Stimulated activated CD4-positive, alpha-beta T cell treated with anti-CD3 and anti-CD28 coated beads, Interleukin-4, amount 100 ng/mL, for 48 hours (primary cell): ENCODE measurements around the gene ADAM23.
"Not testable (repeated sequence)": the region's sequence is repeated elsewhere in the genome, so short reads cannot be mapped to it uniquely, and the experiment has no call there.

Experiments used
- DNase-seq, 2 donors: peaks; one replicate each; pipeline ENCODE4 v3.0.0-alpha.2; 2020; ENCODE audit warnings: low read depth in 2 of 2

The ADAM23 gene, protein sequence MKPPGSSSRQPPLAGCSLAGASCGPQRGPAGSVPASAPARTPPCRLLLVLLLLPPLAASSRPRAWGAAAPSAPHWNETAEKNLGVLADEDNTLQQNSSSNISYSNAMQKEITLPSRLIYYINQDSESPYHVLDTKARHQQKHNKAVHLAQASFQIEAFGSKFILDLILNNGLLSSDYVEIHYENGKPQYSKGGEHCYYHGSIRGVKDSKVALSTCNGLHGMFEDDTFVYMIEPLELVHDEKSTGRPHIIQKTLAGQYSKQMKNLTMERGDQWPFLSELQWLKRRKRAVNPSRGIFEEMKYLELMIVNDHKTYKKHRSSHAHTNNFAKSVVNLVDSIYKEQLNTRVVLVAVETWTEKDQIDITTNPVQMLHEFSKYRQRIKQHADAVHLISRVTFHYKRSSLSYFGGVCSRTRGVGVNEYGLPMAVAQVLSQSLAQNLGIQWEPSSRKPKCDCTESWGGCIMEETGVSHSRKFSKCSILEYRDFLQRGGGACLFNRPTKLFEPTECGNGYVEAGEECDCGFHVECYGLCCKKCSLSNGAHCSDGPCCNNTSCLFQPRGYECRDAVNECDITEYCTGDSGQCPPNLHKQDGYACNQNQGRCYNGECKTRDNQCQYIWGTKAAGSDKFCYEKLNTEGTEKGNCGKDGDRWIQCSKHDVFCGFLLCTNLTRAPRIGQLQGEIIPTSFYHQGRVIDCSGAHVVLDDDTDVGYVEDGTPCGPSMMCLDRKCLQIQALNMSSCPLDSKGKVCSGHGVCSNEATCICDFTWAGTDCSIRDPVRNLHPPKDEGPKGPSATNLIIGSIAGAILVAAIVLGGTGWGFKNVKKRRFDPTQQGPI

DNA sequence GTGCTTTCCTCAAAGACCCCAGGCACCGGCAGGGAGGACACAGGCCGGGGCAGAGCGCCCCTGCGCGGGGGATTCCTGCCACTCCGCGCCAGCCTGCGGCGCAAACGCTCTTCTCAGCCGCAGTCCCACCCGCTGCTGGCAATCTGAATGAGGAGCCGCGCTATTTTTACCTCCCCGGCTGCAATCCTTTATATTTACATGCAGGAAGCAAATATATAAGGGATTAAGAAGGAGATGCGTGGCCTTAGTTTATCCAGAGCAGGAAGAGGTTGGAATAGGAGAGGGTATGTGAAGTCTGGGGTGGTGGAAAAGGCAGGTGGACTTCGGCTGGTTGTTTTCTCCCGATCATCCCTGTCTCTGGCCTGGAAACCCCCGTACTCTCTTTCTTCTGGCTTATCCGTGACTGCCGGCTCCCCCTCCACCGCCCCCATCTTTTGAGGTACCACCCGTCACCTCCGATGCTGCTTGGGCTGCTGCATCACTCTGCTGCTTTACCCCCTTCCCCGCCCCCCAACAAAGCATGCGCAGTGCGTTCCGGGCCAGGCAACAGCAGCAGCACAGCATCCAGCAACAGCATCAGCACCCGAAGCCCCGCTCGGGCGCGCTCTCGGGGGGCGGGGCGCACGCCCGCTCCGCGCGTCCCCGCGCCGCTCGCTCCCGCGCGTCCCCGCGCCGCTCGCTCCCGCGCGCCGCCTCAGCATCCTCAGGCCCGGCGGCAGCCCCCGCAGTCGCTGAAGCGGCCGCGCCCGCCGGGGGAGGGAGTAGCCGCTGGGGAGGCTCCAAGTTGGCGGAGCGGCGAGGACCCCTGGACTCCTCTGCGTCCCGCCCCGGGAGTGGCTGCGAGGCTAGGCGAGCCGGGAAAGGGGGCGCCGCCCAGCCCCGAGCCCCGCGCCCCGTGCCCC is at the start of gene ADAM23:
Gene ADAM23, plus strand, starts transcription at position 700 of the 902 bp plus-strand sequence. CDS start 335 bp downstream, outside the sequence.
- DNase-seq: peak in 1 of 2 donors; percentile 35

DNA sequence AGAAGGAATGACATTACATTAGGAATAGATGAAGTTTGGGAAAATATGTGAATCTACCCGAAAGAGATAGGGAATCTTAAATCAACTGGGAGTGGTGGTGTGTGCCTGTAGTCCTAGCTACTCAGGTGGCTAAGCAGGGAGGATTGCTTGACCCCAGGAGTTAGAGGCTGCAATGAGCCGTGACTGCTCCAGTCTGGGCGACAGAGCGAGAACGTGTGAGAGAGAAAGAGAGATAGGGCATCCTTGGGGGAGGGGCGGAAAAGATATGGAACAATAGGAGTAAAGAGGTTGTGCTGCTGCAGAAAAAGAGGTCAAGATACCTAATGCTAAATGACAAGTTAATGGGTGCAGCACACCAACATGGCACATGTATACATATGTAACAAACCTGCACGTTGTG is 47.1 kb upstream of the ADAM23 start:
- DNase-seq: no peak

DNA sequence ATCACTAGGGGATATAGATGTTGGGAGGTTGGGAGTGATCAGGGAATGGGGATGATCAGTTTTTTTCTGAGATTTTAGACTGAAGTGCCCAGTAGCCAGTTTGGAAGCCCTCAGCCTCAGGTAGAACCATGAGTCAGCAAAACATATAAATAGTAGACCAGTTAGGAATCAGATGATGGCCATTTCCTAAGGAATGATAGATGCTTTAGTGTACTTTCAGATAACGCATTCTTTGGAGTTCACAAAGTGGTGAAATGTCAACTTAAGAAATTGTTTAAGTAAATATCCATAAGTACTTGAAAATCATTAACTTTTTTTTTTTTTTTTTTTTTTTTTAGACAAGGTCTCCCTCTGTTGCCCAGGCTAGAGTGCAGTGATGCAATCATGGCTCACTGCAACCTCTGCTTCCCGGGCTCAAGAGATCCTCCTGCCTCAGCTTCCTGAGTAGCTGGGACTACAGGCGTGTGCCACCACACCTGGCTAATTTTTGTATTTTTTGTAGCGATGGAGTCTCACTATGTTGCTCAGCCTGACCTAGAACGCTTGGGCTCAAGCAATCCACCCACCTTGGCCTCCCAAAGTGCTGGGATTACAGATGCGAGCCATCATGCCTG is 40.3 kb upstream of the ADAM23 start:
- not testable (repeated sequence) for DNase-seq

DNA sequence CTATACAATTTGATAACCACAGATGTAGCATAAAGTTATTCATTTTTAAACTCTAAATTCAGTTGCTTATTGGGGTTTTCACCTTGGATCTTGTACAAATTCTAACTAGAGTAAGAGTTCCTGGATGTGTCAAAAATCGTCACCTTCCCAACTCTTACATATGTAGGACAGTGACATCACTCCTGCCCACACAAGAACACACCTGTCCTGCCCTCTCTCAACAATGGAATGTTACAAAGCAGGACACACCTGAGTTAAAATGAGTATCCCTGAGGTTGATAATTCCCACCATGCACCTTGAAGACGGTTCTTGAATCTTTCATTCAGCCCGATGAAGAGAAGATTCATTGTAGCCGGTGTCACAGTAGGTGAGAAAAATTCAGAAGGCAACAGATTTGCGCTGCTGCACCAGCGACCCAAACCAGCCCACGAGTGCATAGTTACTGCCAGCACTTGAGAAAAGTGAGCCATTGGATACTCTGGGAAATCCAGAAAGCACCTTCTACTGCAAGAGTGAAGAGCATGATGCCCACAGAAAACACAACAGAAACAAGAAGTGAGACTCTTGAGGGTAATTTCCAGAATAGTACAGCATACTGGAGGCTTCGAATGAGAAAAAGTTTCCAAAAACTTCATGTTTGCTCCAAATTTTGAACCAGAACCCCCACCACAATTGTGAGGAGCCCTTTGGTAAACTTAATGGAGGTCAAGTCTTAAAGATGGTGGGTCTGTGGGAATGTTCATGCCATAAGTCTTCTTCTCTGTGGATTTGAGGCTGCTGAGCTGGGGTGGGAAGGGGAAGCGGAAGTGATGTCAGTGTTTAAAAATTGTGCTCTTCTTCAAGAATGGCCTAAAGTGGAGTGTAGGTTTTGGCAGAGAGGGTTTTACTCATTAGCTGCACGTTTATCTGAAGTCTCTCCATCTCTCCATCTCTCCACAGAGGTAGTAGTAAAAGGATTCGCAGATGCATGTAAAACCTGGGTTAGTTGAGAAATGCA is 34.7 kb upstream of the ADAM23 start:
- no peak for DNase-seq

DNA sequence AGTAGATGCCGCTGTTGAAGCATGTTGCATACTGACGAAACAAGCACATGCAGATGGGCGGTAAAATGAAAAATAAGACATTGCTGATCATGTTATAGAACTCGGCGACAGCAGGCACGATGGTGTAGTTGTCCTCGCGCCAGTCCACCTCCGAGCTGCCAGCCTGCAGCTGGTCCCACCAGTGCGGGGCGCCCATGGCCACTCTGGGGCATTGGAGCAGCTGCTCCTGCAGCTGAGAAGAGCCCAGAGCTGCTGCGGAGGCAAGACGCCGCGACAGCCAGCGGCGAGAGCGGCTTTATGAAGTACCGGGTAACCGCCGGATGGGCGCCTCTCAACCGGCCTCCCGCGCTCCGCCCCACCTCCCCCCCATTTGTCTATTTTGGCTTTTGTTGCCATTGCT is 32.6 kb upstream of the ADAM23 start:
- no peak for DNase-seq

DNA sequence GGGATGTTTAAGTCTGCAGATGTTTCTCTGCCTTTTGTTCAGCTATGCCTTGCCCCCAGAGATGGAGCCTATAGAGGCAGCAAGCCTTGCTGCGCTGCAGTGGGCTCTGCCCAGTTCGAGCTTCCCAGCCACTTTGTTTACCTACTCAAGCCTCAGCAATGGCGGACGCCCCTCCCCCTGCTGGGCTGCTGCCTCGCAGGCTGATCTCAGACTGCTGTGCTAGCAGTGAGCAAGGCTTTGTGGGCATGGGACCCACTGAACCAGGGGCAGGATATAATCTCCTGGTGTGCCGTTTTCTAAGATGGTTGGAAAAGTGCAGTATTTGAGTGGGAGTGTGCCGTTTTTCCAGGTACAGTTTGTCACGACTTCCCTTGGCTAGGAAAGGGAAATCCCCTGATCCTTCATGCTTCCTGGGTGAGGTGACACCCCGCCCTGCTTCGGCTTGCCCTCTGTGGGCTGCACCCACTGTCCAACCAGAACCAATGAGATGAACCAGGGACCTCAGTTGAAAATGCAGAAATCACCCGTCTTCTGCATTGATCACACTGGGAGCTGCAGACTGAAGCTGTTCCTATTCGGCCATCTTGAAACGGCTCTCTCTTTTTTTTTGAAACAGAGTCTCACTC is 27.6 kb upstream of the ADAM23 start:
- no peak for DNase-seq

DNA sequence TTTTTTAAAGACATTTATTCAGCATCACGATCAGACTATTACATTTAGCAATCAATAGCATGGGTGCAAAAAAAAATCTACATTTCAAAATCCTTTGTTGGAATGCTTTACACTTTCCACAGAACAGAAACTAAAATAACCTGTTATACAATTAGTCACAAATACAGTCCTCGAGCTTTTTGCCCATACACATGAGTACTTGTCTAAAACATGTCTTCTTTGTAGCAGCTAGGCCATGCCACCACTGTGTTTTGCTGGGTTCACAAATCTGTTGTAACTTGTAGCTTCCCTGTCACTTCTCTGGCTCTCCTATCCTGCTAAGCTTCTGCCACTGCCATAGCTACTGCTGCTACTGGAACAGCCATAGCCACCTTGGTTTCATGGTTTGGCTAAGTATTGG is 24.4 kb upstream of the ADAM23 start:
- no peak for DNase-seq

DNA sequence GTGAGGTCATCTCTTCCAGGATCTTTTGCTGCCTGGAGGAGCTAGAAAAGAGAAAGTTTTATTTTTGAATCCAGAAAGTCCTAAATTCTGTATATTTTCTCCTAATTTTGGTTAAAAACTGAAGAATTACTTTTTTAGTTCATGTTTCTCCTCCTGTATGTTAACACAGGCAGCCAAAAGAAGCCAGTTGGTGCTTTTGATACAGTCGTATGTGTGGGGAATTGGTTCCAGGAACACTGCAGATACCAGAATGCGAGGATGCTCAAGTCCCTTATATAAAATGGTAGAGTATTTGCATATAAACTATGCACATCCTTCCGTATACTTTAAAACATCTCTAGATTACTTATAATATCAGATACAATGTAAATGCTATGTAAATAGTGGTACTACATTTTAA is 22.6 kb upstream of the ADAM23 start:
- no peak for DNase-seq

DNA sequence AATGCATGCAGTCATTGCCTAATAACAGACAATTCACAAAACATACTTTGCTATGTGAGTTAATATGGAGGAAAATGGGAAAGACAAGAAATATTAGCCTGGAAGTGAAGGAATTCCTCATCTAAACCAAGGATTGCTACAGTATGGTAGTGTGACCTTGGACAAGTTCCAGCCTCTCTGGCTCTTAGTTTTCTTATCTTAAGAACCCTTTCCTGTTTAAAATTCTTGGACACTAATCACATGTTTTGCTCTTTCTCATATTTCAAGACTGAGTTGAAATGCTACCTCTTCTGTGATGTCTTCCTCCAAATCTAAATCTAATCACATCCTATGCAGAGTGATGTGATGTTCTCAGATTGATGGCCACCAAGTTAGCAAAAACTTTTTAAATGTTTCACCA is 20.8 kb upstream of the ADAM23 start:
- DNase-seq: no peak

DNA sequence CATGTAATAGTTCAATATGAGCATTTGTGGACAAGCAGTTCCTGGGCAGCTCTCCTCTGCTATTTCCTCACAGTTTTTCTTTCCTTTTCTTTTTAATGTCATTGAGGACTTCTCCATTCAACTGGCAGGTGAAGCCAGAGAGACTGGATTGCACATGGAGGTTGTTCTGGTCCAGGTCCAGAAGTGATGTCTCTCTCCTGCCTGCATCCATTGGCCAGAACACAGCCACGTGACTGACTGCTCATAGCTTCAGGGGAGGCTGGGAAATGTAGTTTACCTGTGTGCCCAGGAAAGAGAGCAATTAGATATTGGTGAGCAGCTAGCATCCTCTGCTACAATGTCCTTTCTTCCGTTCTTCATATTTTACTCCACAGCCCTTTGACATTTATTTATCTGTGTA is 20.2 kb upstream of the ADAM23 start:
- DNase-seq: no peak

DNA sequence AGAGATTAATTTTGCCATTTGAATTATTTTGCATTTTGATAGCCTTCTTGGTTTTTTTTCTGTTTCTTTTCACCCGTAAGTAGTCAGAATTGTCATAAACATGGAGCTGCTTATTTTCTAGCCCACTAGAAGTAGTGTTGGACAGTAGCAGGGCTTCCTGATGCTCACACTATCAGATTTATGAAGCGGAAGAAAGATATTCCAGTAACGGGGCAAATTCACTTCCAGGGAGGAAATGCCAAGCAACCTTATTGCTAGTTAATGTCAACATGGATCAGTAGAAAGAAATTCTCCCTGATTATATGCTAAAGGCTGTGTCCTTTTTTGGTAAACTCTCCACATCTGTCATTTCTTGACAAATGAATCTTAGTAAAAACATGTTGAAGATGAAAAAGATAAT is 19.2 kb upstream of the ADAM23 start:
- DNase-seq: no peak

DNA sequence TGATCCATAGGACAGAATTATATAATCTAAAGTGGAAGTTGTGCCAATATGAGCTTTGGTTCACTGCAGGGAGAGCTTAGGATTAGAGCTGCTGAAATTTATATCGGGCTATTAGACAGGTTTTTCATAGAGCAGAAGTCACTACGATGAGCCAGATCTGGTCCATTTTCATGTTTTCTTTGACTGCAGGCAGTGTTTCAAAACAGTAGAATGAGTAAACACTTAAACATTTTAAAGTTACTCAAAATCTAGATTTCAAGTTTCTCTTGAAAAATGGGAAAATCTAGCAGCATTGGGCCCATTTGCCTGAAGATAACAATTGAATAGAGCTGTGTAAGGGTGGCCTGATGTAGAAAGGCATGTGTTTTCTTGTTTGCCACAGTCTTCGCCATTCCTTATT is 14.5 kb upstream of the ADAM23 start:
- no peak for DNase-seq

DNA sequence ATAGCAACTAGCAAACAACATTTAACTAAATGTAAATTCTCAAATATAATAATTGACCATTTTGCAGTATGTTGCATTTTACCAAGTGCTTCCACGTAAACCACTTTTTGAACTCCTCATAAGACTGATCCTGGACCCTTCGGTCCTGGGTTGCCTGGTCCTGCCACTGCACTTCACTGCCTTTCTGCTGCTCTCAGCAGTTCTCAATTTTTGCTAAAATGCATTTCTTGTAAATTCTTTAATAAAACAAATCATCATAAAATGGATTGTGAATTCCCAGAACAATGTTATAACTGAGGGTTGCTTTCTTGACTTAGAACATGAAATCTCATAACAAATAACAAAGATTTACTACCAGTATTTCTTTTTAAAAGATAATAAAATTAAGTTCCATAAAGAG is 12.9 kb upstream of the ADAM23 start:
- no peak for DNase-seq

DNA sequence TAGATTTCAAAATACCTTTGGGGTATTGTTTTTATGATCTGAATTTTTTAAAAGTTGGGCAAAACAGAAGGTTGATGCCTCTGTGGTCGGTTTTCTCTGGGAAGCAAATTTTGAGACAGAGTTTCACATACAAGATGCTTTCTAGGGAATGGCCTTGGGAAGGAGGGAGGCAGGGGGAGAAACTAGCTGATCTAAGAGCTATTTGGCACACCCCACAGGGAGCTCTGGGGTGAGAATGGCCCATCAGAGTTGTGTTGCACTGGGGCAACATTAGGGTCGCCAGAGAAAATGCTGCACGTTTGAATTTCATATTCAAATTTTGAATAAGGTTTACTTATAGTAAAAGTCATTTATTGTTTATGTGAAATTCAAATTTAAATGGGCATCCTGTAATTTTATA is 11.9 kb upstream of the ADAM23 start:
- DNase-seq: no peak

DNA sequence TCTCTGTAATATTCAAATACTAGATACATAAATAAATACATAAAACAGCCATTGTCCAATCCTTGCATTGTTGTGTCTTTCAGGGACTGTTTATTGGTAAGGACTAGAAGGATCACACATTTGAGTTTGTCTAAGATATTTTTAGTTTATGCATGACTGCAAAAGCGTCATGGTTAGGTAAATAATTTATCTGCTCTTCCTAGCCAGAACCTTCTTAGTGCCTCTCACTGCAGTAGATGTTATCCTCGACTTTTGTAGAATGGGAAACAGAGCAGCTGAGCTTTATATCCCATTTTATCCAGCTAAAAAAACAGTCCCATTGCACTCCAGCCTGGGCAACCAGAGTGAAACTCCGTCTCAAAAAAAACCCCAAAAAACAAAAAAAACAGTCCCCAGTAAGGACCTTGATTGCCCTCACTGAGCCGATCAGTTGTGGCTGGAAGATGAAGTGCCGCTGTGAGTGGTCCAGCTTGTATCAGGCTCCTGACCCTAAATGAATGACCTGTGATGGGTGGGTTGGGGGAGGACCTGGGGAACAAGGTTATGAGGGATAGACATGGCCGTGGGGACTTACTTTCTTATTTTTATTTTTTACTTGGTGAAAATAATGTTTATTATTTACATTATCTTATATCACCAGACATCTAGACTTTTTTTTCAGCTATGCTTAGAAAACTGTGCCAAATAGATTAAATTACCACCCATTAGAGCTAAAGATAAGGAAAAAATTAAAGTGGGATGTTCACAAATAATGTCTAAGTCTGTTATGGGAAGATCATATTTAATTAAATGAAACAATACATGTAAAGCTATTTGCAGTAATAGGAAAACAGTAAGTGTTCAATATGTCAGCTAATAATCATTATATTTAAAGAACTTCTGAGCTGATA is 10.9 kb upstream of the ADAM23 start:
- no peak for DNase-seq

DNA sequence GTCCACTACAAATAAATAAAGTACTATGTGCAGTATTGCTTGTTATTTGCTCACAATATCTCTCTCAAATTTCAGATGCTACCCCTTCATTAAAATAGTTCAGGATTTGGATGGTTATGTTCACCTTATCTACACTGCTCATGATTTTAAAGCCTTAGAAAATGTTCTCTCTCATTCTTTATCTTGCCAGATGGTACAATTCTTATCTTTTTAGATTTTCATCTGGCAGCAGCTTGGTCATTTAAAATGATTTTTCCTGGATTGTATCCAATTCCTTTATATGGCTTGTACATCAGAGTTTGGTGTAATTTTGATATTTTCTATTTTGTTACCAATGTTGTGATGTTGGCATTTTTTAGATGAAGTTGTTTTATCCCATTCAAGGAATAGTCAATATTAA is 10.1 kb upstream of the ADAM23 start:
- no peak for DNase-seq

DNA sequence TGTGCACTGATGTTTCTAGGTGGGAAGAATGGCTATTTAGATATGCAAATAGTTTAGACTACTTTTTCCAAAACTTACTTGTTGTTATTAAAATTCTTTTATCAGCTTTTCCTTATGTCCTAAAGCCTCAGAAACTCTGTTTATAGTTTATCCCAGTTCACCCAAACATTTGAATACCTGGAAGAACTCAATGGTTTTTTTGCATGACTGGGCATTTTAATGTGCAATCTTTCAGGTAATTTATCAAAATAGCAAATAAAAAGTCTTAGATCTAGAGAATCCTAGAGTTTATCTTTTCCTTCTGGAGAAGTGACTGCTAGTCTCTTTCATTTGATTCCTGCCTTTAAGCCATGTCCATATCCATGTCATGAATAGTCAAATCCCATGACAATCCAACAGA is 9.6 kb upstream of the ADAM23 start:
- DNase-seq: no peak

DNA sequence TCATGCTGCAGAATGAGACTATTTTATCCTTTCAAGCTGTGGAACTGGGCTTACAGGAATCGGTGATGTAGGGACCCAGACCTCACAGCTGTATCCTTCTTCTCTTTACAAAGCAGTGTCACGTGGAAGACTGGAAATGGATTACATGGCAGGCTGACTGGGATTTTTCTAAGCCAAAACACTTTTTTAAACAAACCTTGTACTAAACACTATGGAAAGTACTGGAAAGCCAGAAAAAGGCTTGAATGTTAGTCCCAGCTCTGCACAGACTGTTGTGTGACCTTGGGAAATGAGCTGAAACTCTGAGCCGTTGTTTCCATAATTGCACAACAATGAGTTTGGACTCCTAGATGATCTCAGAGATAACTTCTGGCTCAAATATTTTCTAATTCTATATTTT is 7.6 kb upstream of the ADAM23 start:
- no peak for DNase-seq

DNA sequence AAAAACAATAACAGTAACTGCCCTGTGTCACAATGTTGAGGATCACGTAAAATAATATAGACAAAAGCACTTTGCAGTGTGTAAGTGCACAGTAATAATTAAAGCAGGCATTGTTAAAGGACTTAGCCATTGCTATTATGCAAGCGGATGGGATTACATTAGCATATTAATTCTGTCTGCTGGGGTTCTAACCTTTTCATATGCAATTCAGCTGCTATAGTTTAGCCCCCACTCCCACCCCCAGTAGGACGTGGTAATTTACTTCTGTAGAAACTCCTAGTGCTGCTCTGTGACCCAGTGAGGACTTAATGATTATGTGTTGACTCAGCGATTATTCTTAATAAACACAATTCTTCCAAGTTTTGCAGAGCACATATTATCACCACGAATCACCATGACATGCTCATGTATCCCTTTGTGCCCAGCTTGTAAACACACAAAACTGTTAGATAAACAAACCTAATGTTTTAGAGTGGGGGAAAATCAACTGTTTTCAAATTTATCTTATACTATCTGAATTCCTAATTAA is 5.1 kb upstream of the ADAM23 start:
- DNase-seq: no peak
